Measurements from ENCODE around the gene POLR1G. TPM values are rescaled to one million over a fixed set of nuclear protein-coding genes. Genes with fewer than 3 reads are reported as not detected.
A peak's percentile ranks its signal among the peaks of the same experiment; 100 is the strongest.

POLR1G gene
- total RNA-seq, 1 donor from 2014 or later, result 4.5 TPM

- no peak for ATAC-seq
Measured at GRCh38 chr19:45446944-45447343, 40.5 kb downstream of the POLR1G start.

DNA sequence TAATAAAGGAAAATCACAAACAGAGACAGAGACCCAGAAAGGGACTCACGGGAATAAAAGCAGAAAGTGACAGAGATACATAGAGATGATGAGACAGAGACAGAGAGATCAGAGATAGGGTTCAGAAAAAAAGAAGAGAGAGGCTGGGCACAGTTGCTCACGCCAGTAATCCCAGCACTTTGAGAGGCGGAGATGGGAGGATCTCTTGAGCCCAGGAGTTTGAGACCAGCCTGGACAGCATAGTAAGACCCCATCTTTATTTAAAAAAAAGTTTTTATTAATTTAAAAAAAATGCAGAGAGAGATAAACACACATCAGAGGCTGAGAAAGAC is 41.9 kb downstream of the POLR1G start:
- TF ChIP-seq, protein P1, sequence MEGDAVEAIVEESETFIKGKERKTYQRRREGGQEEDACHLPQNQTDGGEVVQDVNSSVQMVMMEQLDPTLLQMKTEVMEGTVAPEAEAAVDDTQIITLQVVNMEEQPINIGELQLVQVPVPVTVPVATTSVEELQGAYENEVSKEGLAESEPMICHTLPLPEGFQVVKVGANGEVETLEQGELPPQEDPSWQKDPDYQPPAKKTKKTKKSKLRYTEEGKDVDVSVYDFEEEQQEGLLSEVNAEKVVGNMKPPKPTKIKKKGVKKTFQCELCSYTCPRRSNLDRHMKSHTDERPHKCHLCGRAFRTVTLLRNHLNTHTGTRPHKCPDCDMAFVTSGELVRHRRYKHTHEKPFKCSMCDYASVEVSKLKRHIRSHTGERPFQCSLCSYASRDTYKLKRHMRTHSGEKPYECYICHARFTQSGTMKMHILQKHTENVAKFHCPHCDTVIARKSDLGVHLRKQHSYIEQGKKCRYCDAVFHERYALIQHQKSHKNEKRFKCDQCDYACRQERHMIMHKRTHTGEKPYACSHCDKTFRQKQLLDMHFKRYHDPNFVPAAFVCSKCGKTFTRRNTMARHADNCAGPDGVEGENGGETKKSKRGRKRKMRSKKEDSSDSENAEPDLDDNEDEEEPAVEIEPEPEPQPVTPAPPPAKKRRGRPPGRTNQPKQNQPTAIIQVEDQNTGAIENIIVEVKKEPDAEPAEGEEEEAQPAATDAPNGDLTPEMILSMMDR (IDR thresholded peaks at IDR 0.05), result no peak
- H3K4me1 ChIP-seq, result peaks cover 47% of the 10 kb centered on the region

More at GRCh38 chr19:45446944-45447343, 40.5 kb downstream of the POLR1G start:
- intact Hi-C loops (cut with DNase I), result no loop called here
- Histone ChIP-seq H3K27me3 (ENCODE audit: low read depth) (no peaks in the 10 kb centered on the region), H3K4me1 (peaks cover 55% of the 10 kb centered on the region), H3K9me3 (no peaks in the 10 kb centered on the region), H3K36me3 (no peaks in the 10 kb centered on the region), H3K4me3 (no peak overlapping the region), H3K27ac (no peak overlapping the region)
- TF ChIP-seq, protein P1 (IDR thresholded peaks at IDR 0.05), result no peak
- no peak for DNase-seq

GRCh38 chr19:45448887-45449299 is 42.4 kb downstream of the POLR1G start:
- DNase-seq (no peak), ATAC-seq (no peak)
- intact Hi-C loops (cut with DNase I), result no loop called here
- H3K4me3 ChIP-seq, result no peak overlapping the region
- TF ChIP-seq, protein P1 (IDR thresholded peaks at IDR 0.05), result no peak
- H3K9me3 ChIP-seq, result no peaks in the 10 kb centered on the region
- H3K27ac ChIP-seq, result peak overlapping the region; percentile 98
- no peaks in the 10 kb centered on the region for H3K36me3 ChIP-seq
- peaks cover 49% of the 10 kb centered on the region for H3K4me1 ChIP-seq
- no peaks in the 10 kb centered on the region for H3K27me3 ChIP-seq (ENCODE audit: low read depth)

More for the DNA sequence above, 41.9 kb downstream of the POLR1G start:
- Histone ChIP-seq H3K4me3 (no peak overlapping the region), H3K36me3 (no peaks in the 10 kb centered on the region), H3K27me3 (ENCODE audit: low read depth) (no peaks in the 10 kb centered on the region), H3K27ac (peak overlapping the region; percentile 98), H3K9me3 (no peaks in the 10 kb centered on the region)
- no peak for ATAC-seq
- intact Hi-C loops (cut with DNase I), result no loop called here
- DNase-seq, result no peak

DNA sequence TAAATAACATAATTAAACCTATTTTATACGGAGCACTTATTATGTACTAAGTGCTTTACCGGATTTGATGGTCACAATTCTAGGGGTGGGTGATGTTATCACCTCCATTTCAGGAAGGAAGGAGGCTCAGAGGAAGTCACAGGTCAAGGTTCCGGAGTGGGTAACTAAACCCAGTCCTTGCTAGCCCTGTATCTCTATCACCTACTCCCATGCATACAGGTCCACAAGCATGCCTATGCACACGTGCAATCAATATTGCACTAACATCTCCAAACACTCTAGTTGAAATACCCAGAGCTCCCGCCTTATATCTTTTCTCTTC is 43.5 kb downstream of the POLR1G start:
- ATAC-seq (peak; percentile 3 to 15), DNase-seq (no peak)
- peak overlapping the region; percentile 64 for H3K4me3 ChIP-seq
- H3K27ac ChIP-seq, result peak overlapping the region; percentile 98
- TF ChIP-seq, protein P1 (IDR thresholded peaks at IDR 0.05), result no peak
- H3K27me3 ChIP-seq (ENCODE audit: low read depth), result no peaks in the 10 kb centered on the region
- no peaks in the 10 kb centered on the region for H3K36me3 ChIP-seq
- peaks cover 53% of the 10 kb centered on the region for H3K4me1 ChIP-seq
- H3K9me3 ChIP-seq, result no peaks in the 10 kb centered on the region
- intact Hi-C loops (cut with DNase I), result no loop called here

DNA sequence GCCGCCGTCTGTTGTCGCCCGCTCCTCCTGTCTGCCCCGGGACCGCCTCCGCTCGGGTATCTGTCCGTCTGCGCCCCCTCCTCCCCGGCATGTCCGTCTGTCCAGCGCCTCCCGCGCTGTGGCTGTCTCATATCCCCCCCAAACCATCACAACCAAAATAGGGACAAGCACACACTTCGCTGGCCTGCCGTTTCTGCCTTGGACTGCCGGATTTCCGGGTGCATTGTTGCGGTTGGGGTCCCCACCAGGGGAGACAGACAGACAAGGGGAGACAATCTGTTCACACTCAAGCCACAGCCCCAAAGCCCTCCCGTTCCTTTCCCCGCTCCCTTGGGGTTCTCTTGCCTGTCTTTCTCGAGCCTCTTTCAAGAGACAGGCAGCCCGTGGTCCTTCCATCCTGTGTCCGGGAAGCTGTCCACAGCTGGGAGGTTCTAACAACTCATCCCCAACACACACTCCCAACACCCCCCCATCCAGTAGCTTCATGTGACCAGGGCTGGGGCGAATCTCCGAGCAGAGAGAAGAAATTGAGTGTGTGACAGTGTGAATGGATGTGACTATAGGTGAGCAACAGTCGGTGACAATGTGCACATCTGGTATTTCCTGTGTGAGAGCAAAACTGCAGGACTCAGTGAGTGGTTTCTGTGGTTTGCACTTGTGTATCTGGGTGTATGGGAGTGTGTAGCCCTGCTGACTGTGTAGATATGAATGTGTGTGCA is 44.8 kb downstream of the POLR1G start:
- intact Hi-C loops (cut with DNase I), result no loop called here
- ATAC-seq, result peak; percentile 2

More for the DNA sequence above, 44.8 kb downstream of the POLR1G start:
- DNase-seq, result no peak
- H3K4me3 ChIP-seq, result peak overlapping the region; percentile 64
- H3K27me3 ChIP-seq (ENCODE audit: low read depth), result no peaks in the 10 kb centered on the region
- H3K4me1 ChIP-seq, result peaks cover 53% of the 10 kb centered on the region
- no peaks in the 10 kb centered on the region for H3K36me3 ChIP-seq
- H3K27ac ChIP-seq, result peak overlapping the region; percentile 98
- TF ChIP-seq, protein P1 (IDR thresholded peaks at IDR 0.05), result no peak
- H3K9me3 ChIP-seq, result no peaks in the 10 kb centered on the region

Measured in lower lobe of right lung (tissue), 2 donors.